ENCODE measurements around the gene ZEB2. TPM values are rescaled to one million over a fixed set of nuclear protein-coding genes. Genes with fewer than 3 reads are reported as not detected.

ZEB2 gene
- polyA plus RNA-seq, 2 of the 4 experiments (the other 2 are of a cell fraction) = 4.2 to 7.0 TPM

DNA sequence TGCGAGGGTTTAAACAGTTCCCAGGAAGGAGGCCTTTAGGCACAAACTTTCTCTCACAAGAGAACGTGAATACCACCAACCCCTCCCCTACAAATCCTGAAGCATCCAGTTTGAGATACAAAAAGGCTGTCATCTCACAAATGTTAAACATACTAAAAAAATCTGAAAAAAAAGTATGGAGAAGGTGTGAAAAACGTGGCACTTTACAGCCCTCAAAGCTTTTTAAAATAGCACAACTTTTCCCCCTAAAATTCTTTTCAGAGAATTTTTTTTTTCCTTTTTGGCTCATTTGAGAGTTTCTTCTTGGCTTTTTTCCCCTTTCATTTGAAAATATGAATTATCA is 10.1 kb downstream of the ZEB2 start:
- H3K4me3 ChIP-seq = no peak overlapping the region
- H3K4me1 ChIP-seq = peaks cover 21% of the 10 kb centered on the region
- FAIRE-seq (no peak), DNase-seq (ENCODE audit: low read depth in 1 of 2, low spot score in 1 of 2) (no peak), ATAC-seq (no peak)
- TF ChIP-seq EHMT2 (IDR thresholded peaks at IDR 0.05; ENCODE audit: low read depth) = no peak
- no peak for TF ChIP-seq EHF (CRISPR knock-in tag; IDR thresholded peaks at IDR 0.05)
- no peak for TF ChIP-seq JUNB (IDR thresholded peaks at IDR 0.05)
- TF ChIP-seq, protein P1, sequence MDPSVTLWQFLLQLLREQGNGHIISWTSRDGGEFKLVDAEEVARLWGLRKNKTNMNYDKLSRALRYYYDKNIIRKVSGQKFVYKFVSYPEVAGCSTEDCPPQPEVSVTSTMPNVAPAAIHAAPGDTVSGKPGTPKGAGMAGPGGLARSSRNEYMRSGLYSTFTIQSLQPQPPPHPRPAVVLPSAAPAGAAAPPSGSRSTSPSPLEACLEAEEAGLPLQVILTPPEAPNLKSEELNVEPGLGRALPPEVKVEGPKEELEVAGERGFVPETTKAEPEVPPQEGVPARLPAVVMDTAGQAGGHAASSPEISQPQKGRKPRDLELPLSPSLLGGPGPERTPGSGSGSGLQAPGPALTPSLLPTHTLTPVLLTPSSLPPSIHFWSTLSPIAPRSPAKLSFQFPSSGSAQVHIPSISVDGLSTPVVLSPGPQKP (IDR thresholded peaks at IDR 0.05; ENCODE audit: low read depth, low read length) = no peak
- no peak for TF ChIP-seq RAD21 (conservative IDR thresholded peaks at IDR 0.05 in 1 of 2, IDR thresholded peaks at IDR 0.05 in 1 of 2)
- no peak for TF ChIP-seq ZNF302 (CRISPR knock-in tag; IDR thresholded peaks at IDR 0.05)
- TF ChIP-seq, protein P2, sequence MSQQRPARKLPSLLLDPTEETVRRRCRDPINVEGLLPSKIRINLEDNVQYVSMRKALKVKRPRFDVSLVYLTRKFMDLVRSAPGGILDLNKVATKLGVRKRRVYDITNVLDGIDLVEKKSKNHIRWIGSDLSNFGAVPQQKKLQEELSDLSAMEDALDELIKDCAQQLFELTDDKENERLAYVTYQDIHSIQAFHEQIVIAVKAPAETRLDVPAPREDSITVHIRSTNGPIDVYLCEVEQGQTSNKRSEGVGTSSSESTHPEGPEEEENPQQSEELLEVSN (IDR thresholded peaks at IDR 0.05; ENCODE audit: borderline replicate concordance, low read depth) = no peak
- TF ChIP-seq FOSB (CRISPR knock-in tag; IDR thresholded peaks at IDR 0.05) = no peak
- TF ChIP-seq TP53 (CRISPR knock-in tag; IDR thresholded peaks at IDR 0.05) = no peak
- TF ChIP-seq ZC3H11A (IDR thresholded peaks at IDR 0.05) = no peak
- no peak for TF ChIP-seq CEBPB (IDR thresholded peaks at IDR 0.05)
- TF ChIP-seq POLR2A (IDR thresholded peaks at IDR 0.05; ENCODE audit: low read length) = no peak
- no peak for TF ChIP-seq SMC3 (IDR thresholded peaks at IDR 0.05)
- 82% methylated on average over 3 of the region's 3 CpGs for WGBS (ENCODE audit: missing lambda C conversion rate)
- ChIA-PET POLR2A (no interaction called here), CTCF (no interaction called here)
- H3K4me2 ChIP-seq = no peak overlapping the region
- H3K27ac ChIP-seq = no peak overlapping the region
- H3K9me3 ChIP-seq = no peaks in the 10 kb centered on the region

DNA sequence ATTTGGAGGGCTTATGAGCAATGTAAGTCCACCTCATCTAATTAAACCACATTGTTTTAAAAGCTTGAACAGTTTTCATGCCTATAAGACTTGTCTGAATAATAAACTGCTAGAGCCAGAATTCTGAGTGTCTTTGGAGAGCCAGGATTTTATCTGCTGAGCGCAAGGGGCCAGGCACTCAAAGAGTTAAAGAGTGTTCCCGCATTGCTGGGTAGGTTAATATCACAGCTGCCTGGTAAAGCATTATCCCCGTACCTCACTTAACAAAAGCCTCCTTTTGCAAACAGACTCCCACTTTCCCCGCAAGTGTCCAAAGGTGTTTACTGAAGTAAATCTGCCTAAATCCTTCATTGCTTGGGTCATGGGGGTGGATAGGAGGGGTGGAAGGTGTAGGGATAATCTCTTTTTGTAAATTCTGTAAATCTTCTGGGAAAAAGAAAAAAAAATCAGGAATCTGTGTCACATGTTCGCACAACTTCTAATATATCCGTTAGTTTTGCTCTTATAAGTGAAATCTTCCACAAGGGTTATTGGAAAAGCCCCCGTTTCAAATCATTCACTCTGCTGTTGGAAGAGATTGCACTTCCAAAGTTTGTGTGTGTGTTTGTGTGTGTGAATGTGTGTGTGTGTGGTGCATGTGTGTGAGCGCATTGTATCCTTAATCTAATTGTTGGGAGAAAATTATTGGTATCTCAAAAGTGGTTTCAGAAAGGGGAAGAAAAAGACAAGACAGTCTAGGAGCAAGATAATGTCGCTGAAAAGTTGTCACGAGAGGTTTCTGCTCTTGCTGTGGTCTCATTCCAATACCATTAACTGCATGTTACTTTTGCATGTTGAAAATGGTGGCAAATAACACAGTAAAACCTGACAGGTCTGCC is 10.7 kb downstream of the ZEB2 start:
- Histone ChIP-seq H3K4me3 (no peak overlapping the region), H3K4me1 (peaks cover 21% of the 10 kb centered on the region), H3K27ac (no peak overlapping the region), H3K9me3 (no peaks in the 10 kb centered on the region), H3K4me2 (no peak overlapping the region)
- WGBS (ENCODE audit: missing lambda C conversion rate) = 79% methylated on average over 10 of the region's 10 CpGs
- no peak for FAIRE-seq
- ChIA-PET CTCF (no interaction called here), POLR2A (no interaction called here)
- TF ChIP-seq, protein P3, sequence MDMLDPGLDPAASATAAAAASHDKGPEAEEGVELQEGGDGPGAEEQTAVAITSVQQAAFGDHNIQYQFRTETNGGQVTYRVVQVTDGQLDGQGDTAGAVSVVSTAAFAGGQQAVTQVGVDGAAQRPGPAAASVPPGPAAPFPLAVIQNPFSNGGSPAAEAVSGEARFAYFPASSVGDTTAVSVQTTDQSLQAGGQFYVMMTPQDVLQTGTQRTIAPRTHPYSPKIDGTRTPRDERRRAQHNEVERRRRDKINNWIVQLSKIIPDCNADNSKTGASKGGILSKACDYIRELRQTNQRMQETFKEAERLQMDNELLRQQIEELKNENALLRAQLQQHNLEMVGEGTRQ (IDR thresholded peaks at IDR 0.05) = no peak
- TF ChIP-seq POLR2A (IDR thresholded peaks at IDR 0.05; ENCODE audit: low read length) (no peak), ESRRA (IDR thresholded peaks at IDR 0.05; ENCODE audit: borderline replicate concordance, low read length) (no peak)
- ATAC-seq = no peak
- no peak for DNase-seq (ENCODE audit: low read depth in 1 of 2, low spot score in 1 of 2)

DNA sequence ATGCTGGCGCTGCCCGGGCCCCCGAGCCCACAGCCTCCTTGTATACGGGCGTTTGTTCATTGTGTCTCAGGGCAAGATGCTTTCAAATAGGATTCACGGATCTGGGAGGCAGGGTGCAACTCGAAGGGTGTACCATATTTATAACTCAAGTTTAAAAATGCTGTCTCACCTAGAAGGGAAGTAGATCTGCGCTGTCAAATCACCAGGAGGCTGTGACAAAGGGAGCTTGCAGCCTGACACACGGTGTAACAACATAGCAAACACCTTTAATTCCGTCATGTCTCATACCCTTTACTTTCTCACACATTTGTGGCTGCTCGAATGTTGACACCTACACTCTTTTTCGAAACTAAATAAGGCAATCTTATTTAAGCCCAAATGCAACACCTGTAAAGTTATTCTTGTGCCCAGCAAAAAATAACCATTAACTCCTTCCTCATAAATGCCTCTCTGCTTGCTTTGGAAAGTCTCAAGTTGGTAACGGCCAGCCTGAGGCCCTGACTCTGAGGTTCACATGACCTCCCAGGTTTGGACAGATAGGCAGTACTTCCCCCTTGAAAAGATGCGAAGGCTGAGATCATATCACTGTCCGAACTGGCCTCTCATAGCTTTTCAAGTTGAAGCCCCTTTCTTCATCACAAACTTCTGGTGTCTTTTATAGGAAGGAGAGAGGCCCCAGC is 11.6 kb downstream of the ZEB2 start:
- ChIA-PET POLR2A (no interaction called here), CTCF (interaction anchor here (0.6 to 0.7 kb wide), 2 partner anchors 148 to 216 kb away, joined by 3 read pairs; no protein-coding TSS in a partner anchor)

More for the DNA sequence above, 11.6 kb downstream of the ZEB2 start:
- Histone ChIP-seq H3K27ac (no peak overlapping the region), H3K4me3 (no peak overlapping the region), H3K4me2 (no peak overlapping the region), H3K9me3 (no peaks in the 10 kb centered on the region), H3K4me1 (peaks cover 21% of the 10 kb centered on the region)
- ATAC-seq = no peak
- no peak for DNase-seq (ENCODE audit: low read depth in 1 of 2, low spot score in 1 of 2)
- 82% methylated on average over 15 of the region's 15 CpGs for WGBS (ENCODE audit: missing lambda C conversion rate)
- TF ChIP-seq POLR2AphosphoS2 (conservative IDR thresholded peaks at IDR 0.05; ENCODE audit: low read length) (no peak), GATA3 (IDR thresholded peaks at IDR 0.05; ENCODE audit: borderline replicate concordance) (no peak), EP300 (IDR thresholded peaks at IDR 0.05) (no peak), ZC3H11A (IDR thresholded peaks at IDR 0.05) (no peak), NFE2L2 (conservative IDR thresholded peaks at IDR 0.05; ENCODE audit: low read length) (no peak), FOSB (CRISPR knock-in tag; IDR thresholded peaks at IDR 0.05) (no peak), HOXB5 (CRISPR knock-in tag; IDR thresholded peaks at IDR 0.05) (no peak), RARB (CRISPR knock-in tag; IDR thresholded peaks at IDR 0.05) (no peak), CBX2 (IDR thresholded peaks at IDR 0.05; ENCODE audit: borderline replicate concordance, low read depth) (no peak), HDAC2 (IDR thresholded peaks at IDR 0.05) (no peak), RAD21 (conservative IDR thresholded peaks at IDR 0.05 in 1 of 2, IDR thresholded peaks at IDR 0.05 in 1 of 2) (no peak), EHF (CRISPR knock-in tag; IDR thresholded peaks at IDR 0.05) (no peak), ZSCAN20 (CRISPR knock-in tag; IDR thresholded peaks at IDR 0.05) (no peak), CHD2 (IDR thresholded peaks at IDR 0.05; ENCODE audit: low read length, partially characterized antibody) (no peak), RFX5 (IDR thresholded peaks at IDR 0.05) (no peak), JUN (IDR thresholded peaks at IDR 0.05) (no peak), RCOR1 (IDR thresholded peaks at IDR 0.05; ENCODE audit: low read depth, low read length) (no peak)
- TF ChIP-seq, protein P2 (IDR thresholded peaks at IDR 0.05; ENCODE audit: borderline replicate concordance, low read depth) = no peak
- TF ChIP-seq, protein P1 (IDR thresholded peaks at IDR 0.05; ENCODE audit: low read depth, low read length) = no peak
- TF ChIP-seq, protein P4, sequence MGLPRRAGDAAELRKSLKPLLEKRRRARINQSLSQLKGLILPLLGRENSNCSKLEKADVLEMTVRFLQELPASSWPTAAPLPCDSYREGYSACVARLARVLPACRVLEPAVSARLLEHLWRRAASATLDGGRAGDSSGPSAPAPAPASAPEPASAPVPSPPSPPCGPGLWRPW (IDR thresholded peaks at IDR 0.05) = no peak
- FAIRE-seq = no peak
